Astrocyte (in vitro differentiated cells and primary cell): ENCODE results near the gene MRPL46.

ENCODE experiments used
- EZH2 ChIP-seq: IDR thresholded peaks from 2 replicates; pipeline ENCODE4 v1.6.1; 2012; ENCODE audit warnings: mild to moderate bottlenecking, low read length, inconsistent platforms; ENCODE audit not compliant: insufficient read depth
- TF ChIP-seq, protein P1 (sequence below): IDR thresholded peaks from 2 replicates; pipeline ENCODE4 v1.5.1; 2011; ENCODE audit warnings: low read depth, mild to moderate bottlenecking, inconsistent platforms, low read length, moderate library complexity; ENCODE audit not compliant: insufficient read depth

DNA sequence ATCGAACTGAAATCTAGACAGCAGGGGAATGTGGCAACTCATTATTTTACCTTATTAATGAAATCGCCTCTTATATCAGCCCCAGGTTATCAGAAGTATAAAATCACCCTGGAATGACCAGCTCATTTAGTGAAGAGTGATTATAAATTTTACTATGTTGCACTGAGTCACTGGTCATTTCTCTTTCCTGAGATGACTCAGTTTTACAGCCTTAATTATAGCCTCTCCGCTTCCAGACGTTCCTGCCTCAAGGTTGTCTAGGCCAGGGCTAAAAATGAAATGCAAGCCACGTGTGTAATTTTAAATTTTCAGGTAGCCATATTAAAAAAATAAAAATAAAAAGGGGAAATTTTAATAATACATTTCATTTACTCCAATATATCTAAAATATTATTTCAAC is 46.0 kb upstream of the MRPL46 start:
- TF ChIP-seq EZH2, result no peak
- TF ChIP-seq, protein P1, sequence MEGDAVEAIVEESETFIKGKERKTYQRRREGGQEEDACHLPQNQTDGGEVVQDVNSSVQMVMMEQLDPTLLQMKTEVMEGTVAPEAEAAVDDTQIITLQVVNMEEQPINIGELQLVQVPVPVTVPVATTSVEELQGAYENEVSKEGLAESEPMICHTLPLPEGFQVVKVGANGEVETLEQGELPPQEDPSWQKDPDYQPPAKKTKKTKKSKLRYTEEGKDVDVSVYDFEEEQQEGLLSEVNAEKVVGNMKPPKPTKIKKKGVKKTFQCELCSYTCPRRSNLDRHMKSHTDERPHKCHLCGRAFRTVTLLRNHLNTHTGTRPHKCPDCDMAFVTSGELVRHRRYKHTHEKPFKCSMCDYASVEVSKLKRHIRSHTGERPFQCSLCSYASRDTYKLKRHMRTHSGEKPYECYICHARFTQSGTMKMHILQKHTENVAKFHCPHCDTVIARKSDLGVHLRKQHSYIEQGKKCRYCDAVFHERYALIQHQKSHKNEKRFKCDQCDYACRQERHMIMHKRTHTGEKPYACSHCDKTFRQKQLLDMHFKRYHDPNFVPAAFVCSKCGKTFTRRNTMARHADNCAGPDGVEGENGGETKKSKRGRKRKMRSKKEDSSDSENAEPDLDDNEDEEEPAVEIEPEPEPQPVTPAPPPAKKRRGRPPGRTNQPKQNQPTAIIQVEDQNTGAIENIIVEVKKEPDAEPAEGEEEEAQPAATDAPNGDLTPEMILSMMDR, result no peak
